BJ (cell line): ENCODE results near the gene GOLGA7B. TPM values are rescaled to one million over a fixed set of nuclear protein-coding genes. Genes with fewer than 3 reads are reported as not detected.

ENCODE experiments used
- CTCF ChIA-PET: fragments of 350-600 bp; formaldehyde crosslinking; extraction: SDS; loops from one replicate; lab custom pipeline; 2021; ENCODE audit warnings: antibody characterized with exemption, inconsistent platforms; lab: Yijun Ruan, JAX
- POLR2A ChIA-PET: fragments of 300-600 bp; sonication (Branson Sonifier 250); formaldehyde crosslinking; extraction: SDS; loops from one replicate; lab custom pipeline; 2021; ENCODE audit warnings: antibody characterized with exemption; lab: Charles Lee
- DNase-seq: peaks from one replicate; pipeline ENCODE4 v3.0.0-alpha.2; 2011; ENCODE audit warnings: low read depth
- H3K27me3 ChIP-seq: 2 replicates; pipeline ENCODE4 v1.6.0; 2011; ENCODE audit warnings: low read length; ENCODE audit not compliant: control insufficient read depth, insufficient read depth
- H3K36me3 ChIP-seq: 2 replicates; pipeline ENCODE4 v1.5.1; 2011; ENCODE audit warnings: low read length; ENCODE audit not compliant: control insufficient read depth, insufficient read depth
- H3K4me3 ChIP-seq: 2 replicates; pipeline ENCODE4 v1.5.1; 2011; ENCODE audit warnings: low read depth, mild to moderate bottlenecking, control low read depth, low read length
- CTCF ChIP-seq: IDR thresholded peaks from 2 replicates; pipeline ENCODE4 v1.5.1; 2011; ENCODE audit warnings: low read depth, mild to moderate bottlenecking, control low read depth, inconsistent platforms, low read length, moderate library complexity; ENCODE audit not compliant: insufficient read depth
- polyA plus RNA-seq: library from polyadenylated mRNA; depleted of rRNA; stranded (reverse); fragments of >200 nt; gene quantifications from 2 replicates; pipeline ENCODE4 v1.2.3, GENCODE V29; 2011

The GOLGA7B gene
- polyA plus RNA-seq, 1 experiment, result 0.01 TPM

GRCh38 chr10:97886286-97886685 is 36.6 kb downstream of the GOLGA7B start:
- no peak overlapping the region for H3K4me3 ChIP-seq
- CTCF ChIA-PET, result interaction anchor here (1.5 kb wide), 1 partner anchor 11 kb away, joined by 4 read pairs; no protein-coding TSS in a partner anchor
- H3K36me3 ChIP-seq, result no peaks in the 10 kb centered on the region
- POLR2A ChIA-PET, result no interaction called here
- no peak for DNase-seq
- no peak for TF ChIP-seq CTCF
- no peaks in the 10 kb centered on the region; the same call in 1 of the 2 replicates for H3K27me3 ChIP-seq

- no peak for DNase-seq
- ChIA-PET CTCF (interaction anchor here (0.7 to 2.2 kb wide), 2 partner anchors 17 to 95 kb away, joined by 3 to 8 read pairs; no protein-coding TSS in a partner anchor), POLR2A (no interaction called here)
- H3K36me3 ChIP-seq, result no peaks in the 10 kb centered on the region
- TF ChIP-seq CTCF, result no peak
- no peak overlapping the region for H3K4me3 ChIP-seq
- no peaks in the 10 kb centered on the region for H3K27me3 ChIP-seq
Observed at GRCh38 chr10:97887399-97887798, 37.8 kb downstream of the GOLGA7B start.

GRCh38 chr10:97888134-97888533 is 38.5 kb downstream of the GOLGA7B start:
- DNase-seq, result no peak
- ChIA-PET POLR2A (no interaction called here), CTCF (interaction anchor here (1.0 to 2.2 kb wide), 4 partner anchors 10 to 96 kb away, joined by 3 to 8 read pairs (median 6); no protein-coding TSS in a partner anchor)
- TF ChIP-seq CTCF, result no peak
- Histone ChIP-seq H3K4me3 (no peak overlapping the region), H3K27me3 (no peaks in the 10 kb centered on the region), H3K36me3 (no peaks in the 10 kb centered on the region)

GRCh38 chr10:97888641-97889262 is 39.1 kb downstream of the GOLGA7B start:
- H3K4me3 ChIP-seq, result no peak overlapping the region
- H3K27me3 ChIP-seq, result no peaks in the 10 kb centered on the region
- no peak for DNase-seq
- TF ChIP-seq CTCF, result peak; percentile 23; the same call in 1 of the 2 replicates
- CTCF ChIA-PET, result interaction anchor here (1.0 to 2.2 kb wide), 4 partner anchors 10 to 96 kb away, joined by 3 to 8 read pairs (median 6); no protein-coding TSS in a partner anchor
- H3K36me3 ChIP-seq, result no peaks in the 10 kb centered on the region
- POLR2A ChIA-PET, result no interaction called here

- POLR2A ChIA-PET, result no interaction called here
- no peak for TF ChIP-seq CTCF
- H3K27me3 ChIP-seq, result no peaks in the 10 kb centered on the region
- no peak overlapping the region for H3K4me3 ChIP-seq
- H3K36me3 ChIP-seq, result no peaks in the 10 kb centered on the region
- CTCF ChIA-PET, result interaction anchor here (1.4 to 1.9 kb wide), 2 partner anchors 20 to 25 kb away, joined by 4 to 7 read pairs; no protein-coding TSS in a partner anchor
- no peak for DNase-seq
Observed at GRCh38 chr10:97889461-97890265, 40.0 kb downstream of the GOLGA7B start.
